Mesodermal cell (in vitro differentiated cells): ENCODE measurements around the gene DHRS4.

Experiments used
- H3K27ac ChIP-seq: 2 replicates; pipeline ENCODE4 v1.7.0; 2013; ENCODE audit warnings: mild to moderate bottlenecking, low read depth, low read length, moderate library complexity; ENCODE audit not compliant: severe bottlenecking
- H3K36me3 ChIP-seq: 2 replicates; pipeline ENCODE4 v1.7.1; 2013; ENCODE audit warnings: mild to moderate bottlenecking, low read length, moderate library complexity; ENCODE audit not compliant: control insufficient read depth, insufficient read depth
- H3K4me1 ChIP-seq: one replicate; pipeline ENCODE4 v1.7.1; 2013; ENCODE audit warnings: mild to moderate bottlenecking, low read length; ENCODE audit not compliant: insufficient read depth, control insufficient read depth, poor library complexity, severe bottlenecking
- H3K4me3 ChIP-seq: 2 replicates; pipeline ENCODE4 v1.7.0; 2013; ENCODE audit warnings: low read length, control low read depth, mild to moderate bottlenecking; ENCODE audit not compliant: insufficient read depth, poor library complexity, severe bottlenecking; ENCODE audit errors: extremely low read depth
- H3K9me3 ChIP-seq: 2 replicates; pipeline ENCODE4 v1.7.1; 2013; ENCODE audit warnings: mild to moderate bottlenecking, low read length, moderate library complexity; ENCODE audit not compliant: control insufficient read depth
- WGBS, 2 experiments: methylation state at CpG; one replicate each; pipeline ENCODE4 v1.1.5; 2013; ENCODE audit warnings: missing lambda C conversion rate in 2 of 2; ENCODE audit not compliant: insufficient coverage in 2 of 2; 5-methylcytosine and 5-hydroxymethylcytosine counted together

The DHRS4 gene

DNA sequence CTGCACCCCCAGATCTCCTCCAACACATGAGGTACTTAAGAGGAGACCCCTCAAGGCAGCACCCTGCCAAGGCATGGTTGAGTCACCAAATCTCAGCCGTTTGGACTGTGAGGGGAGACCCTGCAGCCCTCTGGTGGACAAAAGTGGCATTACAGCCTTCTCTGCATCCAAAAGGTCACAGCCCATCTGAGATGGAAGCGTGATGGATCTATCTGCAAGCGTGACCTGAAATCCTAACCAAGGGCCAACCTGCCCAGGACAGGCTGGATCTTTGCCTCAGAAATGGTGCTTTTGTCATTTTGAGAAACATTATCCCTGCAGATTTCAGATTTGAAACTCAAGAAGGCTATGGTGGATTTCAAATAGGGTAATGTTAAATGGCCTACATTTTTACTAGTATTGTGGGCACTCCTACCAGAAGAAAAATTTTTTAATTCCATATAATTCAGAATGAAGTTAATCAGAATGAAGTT, 23.7 kb upstream of the DHRS4 start:
- Histone ChIP-seq H3K4me3 (no peak overlapping the region), H3K36me3 (no peaks in the 10 kb centered on the region), H3K27ac (no peak overlapping the region), H3K4me1 (no peaks in the 10 kb centered on the region), H3K9me3 (no peaks in the 10 kb centered on the region)
- 18 to 31% methylated on average over 3 of the region's 3 CpGs for WGBS, 2 experiments

DNA sequence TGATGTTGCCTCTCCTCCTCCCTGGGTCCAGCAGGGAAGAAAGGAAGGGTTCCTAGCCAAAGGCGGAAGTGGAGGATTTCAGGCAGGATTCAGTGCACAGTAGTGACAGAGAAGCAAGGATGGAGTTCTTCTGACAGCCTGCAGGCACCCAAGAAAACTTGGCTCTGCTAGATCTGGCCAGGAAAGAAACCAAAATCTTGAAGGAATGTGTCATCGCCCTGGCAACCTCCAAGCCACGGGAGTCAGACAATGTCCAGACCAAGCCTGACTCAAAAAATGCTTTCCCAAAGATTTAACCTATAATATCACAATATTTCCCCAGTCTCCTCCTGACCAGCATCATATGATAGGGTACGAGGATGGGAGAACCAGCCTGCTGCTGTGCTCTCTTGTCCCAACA, 22.8 kb upstream of the DHRS4 start:
- Histone ChIP-seq H3K27ac (no peak overlapping the region), H3K36me3 (no peaks in the 10 kb centered on the region), H3K9me3 (no peaks in the 10 kb centered on the region), H3K4me1 (no peaks in the 10 kb centered on the region), H3K4me3 (no peak overlapping the region)
- WGBS, 2 experiments = 80 to 85% methylated on average over 4 of the region's 4 CpGs

DNA sequence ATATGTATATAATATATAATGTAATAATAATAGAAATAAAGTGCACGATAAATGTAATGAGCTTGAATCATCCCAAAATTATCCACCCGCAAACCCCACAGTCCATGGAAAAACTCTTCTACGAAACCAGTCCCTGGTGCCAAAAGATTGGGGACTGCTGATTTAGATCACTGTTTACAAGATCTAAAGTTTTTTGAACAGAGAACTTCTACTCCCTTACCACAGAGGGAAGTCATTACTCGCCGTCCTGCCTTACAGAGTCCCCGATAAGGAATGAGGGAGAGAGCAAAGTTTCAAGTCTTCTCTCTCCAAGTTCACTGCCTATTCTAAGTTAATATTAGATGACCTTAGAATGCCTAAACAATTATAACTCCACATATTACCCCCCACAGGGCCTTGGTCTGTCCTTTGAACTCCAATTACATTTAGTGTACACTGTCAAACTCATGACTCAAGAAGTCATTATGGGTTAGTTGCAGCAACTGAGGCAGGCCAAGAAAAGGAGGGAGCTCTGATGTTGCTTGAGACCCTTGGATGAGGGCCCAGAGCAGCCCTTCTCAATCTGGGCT, 21.8 kb upstream of the DHRS4 start:
- Histone ChIP-seq H3K27ac (no peak overlapping the region), H3K4me1 (no peaks in the 10 kb centered on the region), H3K36me3 (no peaks in the 10 kb centered on the region), H3K4me3 (no peak overlapping the region), H3K9me3 (no peaks in the 10 kb centered on the region)
- 100% methylated on average over 1 of the region's 6 CpGs; no CpG with 5 or more reads in 1 of the 2 experiments for WGBS, 2 experiments

DNA sequence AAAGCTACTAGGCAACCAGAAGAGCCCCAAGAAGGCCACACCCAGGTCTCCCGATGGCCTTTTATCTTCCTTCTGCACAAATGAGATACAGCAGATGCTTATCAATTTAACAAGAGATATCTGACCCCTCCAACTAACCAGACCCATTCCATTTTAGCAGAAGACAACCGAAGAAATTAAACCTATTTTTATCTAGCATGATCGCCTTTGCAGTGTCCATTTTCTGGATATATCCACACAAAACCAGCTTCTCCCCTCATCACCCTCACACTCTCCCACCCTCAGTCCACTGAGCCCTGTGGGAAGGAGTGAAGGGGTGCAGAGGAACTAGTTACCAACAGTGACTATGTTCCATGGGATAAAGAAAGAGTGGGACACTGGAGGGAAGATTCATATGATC, 20.9 kb upstream of the DHRS4 start:
- WGBS, 2 experiments = 90 to 100% methylated on average over 1 of the region's 3 CpGs
- H3K36me3 ChIP-seq = no peaks in the 10 kb centered on the region

DNA sequence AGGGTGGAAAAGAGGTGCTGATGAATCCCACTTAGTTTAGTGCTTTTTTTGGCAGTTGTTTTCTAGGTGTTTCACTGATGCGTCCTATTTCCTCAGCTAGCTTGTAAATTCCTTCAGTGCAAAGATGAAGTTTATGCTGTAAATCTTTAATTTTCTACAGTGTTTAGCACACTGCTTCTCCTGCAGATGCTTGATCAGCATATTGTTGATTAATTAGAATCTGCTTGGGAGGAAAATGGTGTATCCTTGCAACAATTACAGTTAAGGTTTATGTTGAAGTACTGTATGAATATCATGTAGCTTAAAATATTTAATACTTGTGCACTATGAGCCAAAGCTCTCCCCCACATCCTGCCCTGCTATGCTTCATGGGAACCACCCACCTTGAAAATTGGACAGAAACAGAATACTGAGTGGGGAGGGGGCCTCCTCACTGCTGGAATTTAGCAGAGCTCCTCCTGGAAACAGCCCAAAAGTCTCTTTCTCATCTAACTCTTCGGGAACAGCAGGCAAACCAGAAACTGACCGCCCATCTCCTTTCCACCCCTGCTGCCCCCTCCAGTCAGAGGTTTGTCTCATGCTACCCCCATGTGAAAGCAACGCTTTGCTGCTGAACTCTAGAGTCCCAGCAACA, 20.3 kb upstream of the DHRS4 start:
- Histone ChIP-seq H3K4me3 (no peak overlapping the region), H3K4me1 (no peaks in the 10 kb centered on the region), H3K36me3 (no peaks in the 10 kb centered on the region), H3K27ac (no peak overlapping the region), H3K9me3 (no peaks in the 10 kb centered on the region)
- 57 to 81% methylated on average over 3 of the region's 4 CpGs for WGBS, 2 experiments

More for the DNA sequence above, 20.9 kb upstream of the DHRS4 start:
- Histone ChIP-seq H3K27ac (no peak overlapping the region), H3K4me1 (no peaks in the 10 kb centered on the region), H3K9me3 (no peaks in the 10 kb centered on the region), H3K4me3 (no peak overlapping the region)

DNA sequence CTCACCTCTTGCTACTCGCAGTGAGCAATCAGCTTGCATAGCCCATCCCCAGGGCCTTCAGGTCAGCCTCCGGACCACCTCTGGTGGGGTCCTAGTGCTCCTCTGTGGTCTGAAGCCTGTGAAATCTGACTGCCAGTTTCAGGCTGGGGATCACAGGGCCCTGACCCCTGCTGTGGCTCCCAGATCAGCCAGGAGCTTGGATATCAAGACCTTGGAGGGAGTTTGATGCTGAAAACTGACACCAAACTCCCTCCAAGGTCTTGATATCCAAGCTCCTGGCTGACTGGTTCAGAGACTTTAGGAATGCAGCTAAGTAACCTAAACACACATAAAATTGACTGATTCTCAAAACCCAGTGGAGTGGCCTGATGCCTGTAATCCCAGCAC, 19.8 kb upstream of the DHRS4 start:
- 56 to 87% methylated on average over 2 of the region's 2 CpGs for WGBS, 2 experiments
- no peaks in the 10 kb centered on the region for H3K9me3 ChIP-seq
- H3K27ac ChIP-seq = no peak overlapping the region
- H3K4me1 ChIP-seq = no peaks in the 10 kb centered on the region
- no peaks in the 10 kb centered on the region for H3K36me3 ChIP-seq
- H3K4me3 ChIP-seq = no peak overlapping the region

DNA sequence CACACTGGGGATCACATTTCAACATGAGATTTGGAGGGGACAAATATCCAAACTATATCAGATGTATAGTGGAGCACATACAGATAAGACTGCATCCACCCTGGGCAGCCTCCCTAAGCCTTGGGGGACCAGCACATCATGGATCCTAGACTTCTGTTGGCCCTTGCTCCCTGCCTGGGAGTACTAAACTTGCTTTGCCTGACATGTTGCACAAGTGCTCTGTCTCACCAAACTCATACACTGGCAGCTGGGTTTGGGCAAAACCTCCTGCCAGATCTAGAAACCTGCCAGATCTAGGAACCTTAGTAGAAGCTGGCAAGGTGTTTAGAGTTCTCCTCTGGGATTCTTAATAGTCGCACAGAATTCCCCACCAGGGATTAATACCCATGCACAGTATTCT, 18.4 kb upstream of the DHRS4 start:
- Histone ChIP-seq H3K4me1 (no peaks in the 10 kb centered on the region), H3K36me3 (no peaks in the 10 kb centered on the region), H3K27ac (no peak overlapping the region), H3K9me3 (no peaks in the 10 kb centered on the region), H3K4me3 (no peak overlapping the region)
- WGBS, 2 experiments = 86% methylated on average over 1 of the region's 1 CpG; no CpG with 5 or more reads in 1 of the 2 experiments

DNA sequence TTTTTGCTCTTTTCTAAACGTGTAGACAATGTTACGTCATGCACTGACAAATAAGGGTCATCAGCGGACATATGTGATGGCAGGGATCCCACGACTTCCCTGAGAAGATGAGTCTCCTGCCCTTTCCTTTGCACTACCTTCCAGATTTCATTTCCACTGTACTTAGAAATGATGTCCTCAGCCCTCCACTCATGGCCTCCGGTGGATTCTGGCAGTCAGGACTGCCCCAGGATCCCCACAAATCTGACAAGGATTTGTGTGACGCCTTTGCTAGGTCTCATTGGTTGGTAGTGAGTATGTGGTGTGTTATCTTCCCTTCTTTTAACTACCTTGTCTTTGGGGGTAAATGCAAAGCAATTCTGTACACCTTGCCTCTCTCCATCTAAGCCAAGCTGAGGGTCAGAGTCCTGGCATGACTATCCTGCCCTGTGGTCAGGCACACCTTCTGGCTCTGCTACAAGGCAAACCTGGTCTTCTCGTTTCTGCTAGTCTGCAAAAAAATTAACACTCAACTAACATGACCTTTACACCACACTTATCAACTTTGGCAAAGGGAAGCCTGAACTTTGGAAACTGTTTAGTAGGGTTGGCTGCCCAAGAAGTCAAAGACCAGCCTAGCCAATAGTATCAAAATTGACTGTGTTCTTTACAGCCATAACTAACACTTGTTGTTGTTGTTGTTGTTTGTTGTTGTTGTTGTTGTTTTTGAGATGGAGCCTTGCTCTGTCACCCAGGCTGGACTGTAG, 17.3 kb upstream of the DHRS4 start:
- Histone ChIP-seq H3K36me3 (no peaks in the 10 kb centered on the region), H3K4me1 (no peaks in the 10 kb centered on the region), H3K27ac (no peak overlapping the region), H3K9me3 (no peaks in the 10 kb centered on the region), H3K4me3 (no peak overlapping the region)
- 82 to 83% methylated on average over 4 to 6 of the region's 7 CpGs for WGBS, 2 experiments

DNA sequence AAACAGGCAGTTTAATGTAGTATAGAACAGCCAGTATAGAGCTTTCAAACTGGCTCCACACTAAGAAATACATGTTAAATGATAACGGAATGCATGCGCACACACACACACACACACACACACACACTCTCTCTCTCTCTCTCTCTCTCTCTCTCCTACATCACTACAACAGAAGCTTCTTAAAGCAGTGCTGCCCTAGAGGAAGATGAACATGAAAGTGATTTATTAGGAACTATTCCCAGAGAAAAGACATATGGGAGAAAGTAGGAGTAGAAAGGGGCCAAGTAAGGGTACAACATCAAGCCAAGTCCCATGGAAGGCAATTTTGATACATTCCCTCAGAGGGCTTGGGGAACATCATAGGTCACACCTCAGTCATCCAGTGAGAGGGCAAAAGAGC, 16.4 kb upstream of the DHRS4 start:
- Histone ChIP-seq H3K27ac (no peak overlapping the region), H3K36me3 (no peaks in the 10 kb centered on the region), H3K4me3 (no peak overlapping the region), H3K9me3 (no peaks in the 10 kb centered on the region), H3K4me1 (no peaks in the 10 kb centered on the region)
- 100% methylated on average over 1 of the region's 2 CpGs; no CpG with 5 or more reads in 1 of the 2 experiments for WGBS, 2 experiments

DNA sequence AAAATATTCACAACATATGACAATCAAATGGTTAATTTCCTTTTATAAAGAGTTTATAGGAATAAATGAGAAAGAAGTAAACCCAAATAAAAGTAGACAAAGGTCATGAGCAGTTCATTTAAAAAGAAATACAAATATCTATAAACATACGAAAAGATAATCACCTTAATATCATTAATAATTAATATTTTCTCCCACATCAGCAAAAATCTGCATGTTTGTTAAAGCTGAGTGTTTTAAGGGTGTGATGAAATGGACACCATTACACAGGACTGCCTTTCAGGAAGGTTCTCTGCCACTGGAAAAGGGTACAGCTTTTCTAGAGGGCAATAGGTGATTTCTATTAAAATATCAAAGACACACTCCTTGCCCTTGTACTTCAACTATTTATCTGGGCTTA, 14.7 kb upstream of the DHRS4 start:
- H3K4me3 ChIP-seq = no peak overlapping the region
- no peaks in the 10 kb centered on the region for H3K9me3 ChIP-seq
- no peaks in the 10 kb centered on the region for H3K4me1 ChIP-seq
- no peak overlapping the region for H3K27ac ChIP-seq
- no peaks in the 10 kb centered on the region for H3K36me3 ChIP-seq
- WGBS, 2 experiments = no CpG with 5 or more reads among the region's 1 CpG
